ENCODE measurements around the gene RAD1.

The RAD1 gene

DNA sequence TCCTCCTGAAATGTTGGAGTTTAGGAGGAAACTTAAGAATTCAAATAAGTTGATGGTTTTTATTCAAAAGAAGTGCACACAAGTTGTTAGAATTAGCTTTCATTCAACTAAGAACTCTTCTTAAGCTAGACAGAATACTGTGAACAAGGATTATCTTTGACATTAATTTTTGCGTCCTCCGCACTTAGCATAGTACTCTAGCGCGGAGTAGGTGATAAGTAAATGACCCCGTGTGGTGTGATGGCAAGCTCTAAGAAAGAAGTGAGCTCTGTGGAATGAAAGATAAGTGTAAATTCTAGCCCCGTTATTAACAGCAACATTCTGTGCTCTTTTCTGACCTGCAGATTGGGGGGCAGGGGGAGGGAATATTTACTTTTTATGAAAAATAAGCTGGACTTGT, 1.2 kb upstream of the RAD1 start:
- Histone ChIP-seq H3K27ac (ENCODE audit: low read length) (no peak overlapping the region), H3K36me3 (ENCODE audit: control insufficient read depth in 2 of 2, insufficient read depth in 2 of 2, low read length in 2 of 2) (peaks cover 8% of the 10 kb centered on the region in 2 donors), H3K4me1 (ENCODE audit: control insufficient read depth, insufficient read depth, low read length) (peaks cover 20% of the 10 kb centered on the region)

DNA sequence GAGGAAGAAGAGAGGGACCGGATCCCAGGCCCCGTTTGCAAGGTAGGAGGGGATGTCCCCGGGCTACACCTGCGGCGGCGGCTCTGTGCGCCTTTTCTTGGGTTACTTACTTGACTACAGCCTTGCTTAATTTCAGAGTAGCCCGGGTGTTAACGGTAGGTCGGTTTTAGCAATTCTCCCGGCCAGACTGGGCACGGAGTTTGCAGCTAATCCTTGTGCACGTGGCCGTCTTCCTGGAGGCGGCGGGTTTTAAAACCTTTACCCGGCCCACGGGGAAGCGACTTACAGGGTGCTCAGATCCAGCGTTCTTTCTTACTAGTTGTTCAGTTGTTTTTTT, 520 bp upstream of the RAD1 start:
- Histone ChIP-seq H3K9me3 (ENCODE audit: control insufficient read depth in 2 of 2, low read length in 2 of 2) (no peaks in the 10 kb centered on the region), H3K9ac (ENCODE audit: low read length in 2 of 2) (peak overlapping the region; percentile 96 to 98), H3K27me3 (ENCODE audit: control insufficient read depth in 1 of 2, insufficient read depth in 2 of 2, low read length in 2 of 2) (no peaks in the 10 kb centered on the region), H3K36me3 (ENCODE audit: control insufficient read depth in 2 of 2, insufficient read depth in 2 of 2, low read length in 2 of 2) (peaks cover 8 to 12% of the 10 kb centered on the region in 2 donors), H3K27ac (ENCODE audit: low read length) (peak overlapping the region; percentile 80), H3K4me3 (ENCODE audit: low read length in 2 of 2) (peak overlapping the region; percentile 82 to 99), H3K4me1 (ENCODE audit: control insufficient read depth, insufficient read depth, low read length) (peaks cover 20% of the 10 kb centered on the region)

More for the DNA sequence above, 1.2 kb upstream of the RAD1 start:
- Histone ChIP-seq H3K9ac (ENCODE audit: low read length in 2 of 2) (peak overlapping the region; percentile 96 to 98), H3K9me3 (ENCODE audit: control insufficient read depth in 2 of 2, low read length in 2 of 2) (no peaks in the 10 kb centered on the region), H3K27me3 (ENCODE audit: control insufficient read depth in 1 of 2, insufficient read depth in 2 of 2, low read length in 2 of 2) (no peaks in the 10 kb centered on the region), H3K4me3 (ENCODE audit: low read length in 2 of 2) (peak overlapping the region; percentile 82 to 99)

DNA sequence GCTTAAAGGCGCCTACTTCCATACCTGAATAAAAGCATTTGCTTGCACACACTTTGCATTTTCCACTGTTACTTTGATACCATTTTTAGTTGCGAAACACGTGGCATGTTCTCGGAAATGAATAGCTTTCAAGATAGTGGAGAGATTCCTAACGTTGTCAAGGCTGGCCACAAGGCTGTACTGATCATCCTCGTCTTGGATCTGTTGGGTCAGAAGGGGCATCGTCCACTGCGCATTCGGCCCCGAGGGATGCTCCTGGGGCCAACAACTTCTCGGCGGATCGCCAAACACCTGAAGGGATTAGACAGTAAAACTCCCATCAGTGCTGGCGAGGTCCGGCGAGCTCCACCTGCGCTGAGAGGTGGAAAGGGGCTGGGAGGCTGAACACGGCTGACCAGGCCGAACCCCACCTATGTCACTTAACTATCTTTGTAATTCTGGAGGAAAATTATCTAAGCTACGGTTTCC, 599 bp downstream of the RAD1 start:
- Histone ChIP-seq H3K27ac (ENCODE audit: low read length) (peak overlapping the region; percentile 80), H3K4me1 (ENCODE audit: control insufficient read depth, insufficient read depth, low read length) (peaks cover 20% of the 10 kb centered on the region)

DNA sequence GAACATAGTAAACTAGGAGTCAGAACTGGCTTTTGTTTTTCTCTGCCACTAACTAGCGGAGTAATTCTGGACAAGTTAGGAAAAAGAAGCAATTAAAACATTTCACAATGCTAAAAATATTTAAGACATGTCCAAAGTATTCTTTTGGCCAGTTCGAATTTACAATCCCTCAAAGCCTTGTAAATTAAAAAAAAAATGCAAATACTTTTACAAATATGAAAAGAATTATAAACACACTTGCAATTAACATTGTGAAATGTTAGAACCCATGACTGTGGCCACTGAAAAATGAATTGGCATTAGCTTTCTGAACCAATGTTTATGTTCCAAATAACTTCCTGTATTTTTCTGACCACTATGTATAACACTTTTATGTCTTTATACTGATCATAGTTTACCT, 2.2 kb downstream of the RAD1 start:
- Histone ChIP-seq H3K27ac (ENCODE audit: low read length) (no peak overlapping the region), H3K9me3 (ENCODE audit: control insufficient read depth in 2 of 2, low read length in 2 of 2) (no peaks in the 10 kb centered on the region), H3K27me3 (ENCODE audit: control insufficient read depth in 1 of 2, insufficient read depth in 2 of 2, low read length in 2 of 2) (no peaks in the 10 kb centered on the region), H3K4me1 (ENCODE audit: control insufficient read depth, insufficient read depth, low read length) (peaks cover 20% of the 10 kb centered on the region), H3K9ac (ENCODE audit: low read length in 2 of 2) (no peak overlapping the region), H3K4me3 (ENCODE audit: low read length in 2 of 2) (no peak overlapping the region), H3K36me3 (ENCODE audit: control insufficient read depth in 2 of 2, insufficient read depth in 2 of 2, low read length in 2 of 2) (peaks cover 19 to 22% of the 10 kb centered on the region in 2 donors)

More for the DNA sequence above, 599 bp downstream of the RAD1 start:
- Histone ChIP-seq H3K9ac (ENCODE audit: low read length in 2 of 2) (peak overlapping the region; percentile 86 to 98), H3K9me3 (ENCODE audit: control insufficient read depth in 2 of 2, low read length in 2 of 2) (no peaks in the 10 kb centered on the region), H3K27me3 (ENCODE audit: control insufficient read depth in 1 of 2, insufficient read depth in 2 of 2, low read length in 2 of 2) (no peaks in the 10 kb centered on the region), H3K4me3 (ENCODE audit: low read length in 2 of 2) (peak overlapping the region; percentile 82 to 99), H3K36me3 (ENCODE audit: control insufficient read depth in 2 of 2, insufficient read depth in 2 of 2, low read length in 2 of 2) (peaks cover 11% of the 10 kb centered on the region in 2 donors)

DNA sequence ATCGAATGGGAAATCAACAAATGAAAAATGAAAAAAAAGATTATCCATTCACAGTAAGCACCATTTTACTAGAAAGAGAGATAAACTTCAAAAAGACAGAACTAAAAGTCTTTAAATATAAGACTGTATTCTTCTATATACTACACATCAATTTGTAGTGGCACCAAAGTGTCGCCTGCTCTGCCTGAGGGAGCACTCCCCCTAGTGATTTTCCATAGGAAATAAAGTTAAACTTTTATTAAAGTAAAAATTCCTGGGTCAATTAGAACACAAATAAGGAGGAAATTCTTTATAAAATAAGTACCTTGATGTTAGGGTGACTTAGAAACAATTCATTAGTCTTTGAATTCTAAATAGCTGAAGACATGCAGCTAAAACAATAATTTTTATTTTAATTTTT, 9.7 kb downstream of the RAD1 start:
- H3K9me3 ChIP-seq (ENCODE audit: control insufficient read depth in 2 of 2, low read length in 2 of 2), result no peaks in the 10 kb centered on the region
- no peak overlapping the region for H3K27ac ChIP-seq (ENCODE audit: low read length)
- peaks cover 16 to 26% of the 10 kb centered on the region in 2 donors for H3K36me3 ChIP-seq (ENCODE audit: control insufficient read depth in 2 of 2, insufficient read depth in 2 of 2, low read length in 2 of 2)
- no peaks in the 10 kb centered on the region for H3K27me3 ChIP-seq (ENCODE audit: control insufficient read depth in 1 of 2, insufficient read depth in 2 of 2, low read length in 2 of 2)
- H3K9ac ChIP-seq (ENCODE audit: low read length in 2 of 2), result no peak overlapping the region
- no peaks in the 10 kb centered on the region for H3K4me1 ChIP-seq (ENCODE audit: control insufficient read depth, insufficient read depth, low read length)
- no peak overlapping the region for H3K4me3 ChIP-seq (ENCODE audit: low read length in 2 of 2)

DNA sequence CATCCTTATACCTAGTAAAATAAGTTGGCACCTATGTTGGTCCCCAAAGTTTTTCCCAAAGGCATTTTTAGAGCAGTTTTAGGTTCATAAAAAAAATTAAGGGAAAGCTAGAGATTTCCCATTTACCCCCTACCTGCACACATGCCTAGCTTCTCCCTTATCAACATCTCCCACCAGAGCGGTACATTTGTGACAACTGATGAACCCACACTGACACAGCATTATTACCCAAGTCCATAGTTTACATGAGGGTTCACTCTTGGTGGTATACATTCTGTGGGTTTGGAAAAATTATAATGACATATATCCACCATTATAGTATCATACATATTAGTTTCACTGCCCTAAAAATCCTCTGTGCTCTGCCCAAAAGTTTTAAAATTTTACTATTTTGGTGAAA, 12.0 kb downstream of the RAD1 start:
- Histone ChIP-seq H3K9ac (ENCODE audit: low read length in 2 of 2) (no peak overlapping the region), H3K36me3 (ENCODE audit: control insufficient read depth in 2 of 2, insufficient read depth in 2 of 2, low read length in 2 of 2) (peaks cover 6 to 13% of the 10 kb centered on the region in 2 donors), H3K4me3 (ENCODE audit: low read length in 2 of 2) (no peak overlapping the region), H3K4me1 (ENCODE audit: control insufficient read depth, insufficient read depth, low read length) (no peaks in the 10 kb centered on the region), H3K27ac (ENCODE audit: low read length) (no peak overlapping the region), H3K27me3 (ENCODE audit: control insufficient read depth in 1 of 2, insufficient read depth in 2 of 2, low read length in 2 of 2) (no peaks in the 10 kb centered on the region), H3K9me3 (ENCODE audit: control insufficient read depth in 2 of 2, low read length in 2 of 2) (no peaks in the 10 kb centered on the region)

DNA sequence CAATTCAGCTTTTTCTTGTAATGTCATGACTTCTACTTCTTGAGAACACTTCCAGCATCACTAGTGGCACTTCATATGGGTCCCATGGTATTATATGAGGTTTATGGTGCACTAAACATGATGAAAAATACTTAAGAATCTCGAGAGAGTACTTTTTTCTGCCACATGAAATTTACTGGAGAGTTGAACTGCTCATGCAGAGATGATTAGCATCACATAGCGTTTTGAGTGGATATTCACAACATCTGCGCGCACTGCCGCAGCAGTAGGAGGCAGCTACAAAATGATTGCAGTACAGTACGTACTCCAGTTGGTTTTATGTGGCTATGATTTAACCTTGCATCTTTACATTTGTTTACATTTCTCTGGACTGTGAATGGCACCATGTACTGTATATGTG, 14.7 kb downstream of the RAD1 start:
- H3K4me1 ChIP-seq (ENCODE audit: control insufficient read depth, insufficient read depth, low read length), result no peaks in the 10 kb centered on the region
- H3K4me3 ChIP-seq (ENCODE audit: low read length in 2 of 2), result no peak overlapping the region
- no peak overlapping the region for H3K9ac ChIP-seq (ENCODE audit: low read length in 2 of 2)
- no peak overlapping the region for H3K27ac ChIP-seq (ENCODE audit: low read length)
- no peaks in the 10 kb centered on the region for H3K27me3 ChIP-seq (ENCODE audit: control insufficient read depth in 1 of 2, insufficient read depth in 2 of 2, low read length in 2 of 2)
- no peaks in the 10 kb centered on the region for H3K9me3 ChIP-seq (ENCODE audit: control insufficient read depth in 2 of 2, low read length in 2 of 2)
- H3K36me3 ChIP-seq (ENCODE audit: control insufficient read depth in 2 of 2, insufficient read depth in 2 of 2, low read length in 2 of 2), result peaks cover 4 to 5% of the 10 kb centered on the region in 2 donors

DNA sequence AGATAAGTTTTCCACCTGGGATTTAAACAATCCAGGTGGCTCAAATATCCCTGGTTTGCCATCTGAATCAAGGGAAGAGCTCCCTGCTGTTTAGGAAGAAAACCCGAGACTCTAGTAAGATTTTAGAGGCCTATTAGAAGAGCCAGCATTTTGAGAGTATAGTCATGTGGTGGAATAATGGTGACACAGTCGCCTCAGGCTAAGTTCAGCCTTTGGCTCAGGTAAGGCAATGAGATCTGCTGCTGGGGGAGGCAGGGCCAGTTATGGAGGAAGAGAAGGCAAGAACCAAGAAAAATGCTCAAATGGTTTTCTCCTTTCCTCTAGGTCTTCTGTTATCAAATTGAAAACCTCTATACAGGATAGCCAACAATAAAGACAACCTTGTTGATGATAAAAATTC, 16.2 kb downstream of the RAD1 start:
- H3K27ac ChIP-seq (ENCODE audit: low read length), result no peak overlapping the region
- H3K9ac ChIP-seq (ENCODE audit: low read length in 2 of 2), result no peak overlapping the region
- H3K4me3 ChIP-seq (ENCODE audit: low read length in 2 of 2), result no peak overlapping the region
- H3K27me3 ChIP-seq (ENCODE audit: control insufficient read depth in 1 of 2, insufficient read depth in 2 of 2, low read length in 2 of 2), result no peaks in the 10 kb centered on the region
- H3K4me1 ChIP-seq (ENCODE audit: control insufficient read depth, insufficient read depth, low read length), result no peaks in the 10 kb centered on the region
- H3K36me3 ChIP-seq (ENCODE audit: control insufficient read depth in 2 of 2, insufficient read depth in 2 of 2, low read length in 2 of 2), result peaks cover 4 to 5% of the 10 kb centered on the region in 2 donors
- no peaks in the 10 kb centered on the region for H3K9me3 ChIP-seq (ENCODE audit: control insufficient read depth in 2 of 2, low read length in 2 of 2)

DNA sequence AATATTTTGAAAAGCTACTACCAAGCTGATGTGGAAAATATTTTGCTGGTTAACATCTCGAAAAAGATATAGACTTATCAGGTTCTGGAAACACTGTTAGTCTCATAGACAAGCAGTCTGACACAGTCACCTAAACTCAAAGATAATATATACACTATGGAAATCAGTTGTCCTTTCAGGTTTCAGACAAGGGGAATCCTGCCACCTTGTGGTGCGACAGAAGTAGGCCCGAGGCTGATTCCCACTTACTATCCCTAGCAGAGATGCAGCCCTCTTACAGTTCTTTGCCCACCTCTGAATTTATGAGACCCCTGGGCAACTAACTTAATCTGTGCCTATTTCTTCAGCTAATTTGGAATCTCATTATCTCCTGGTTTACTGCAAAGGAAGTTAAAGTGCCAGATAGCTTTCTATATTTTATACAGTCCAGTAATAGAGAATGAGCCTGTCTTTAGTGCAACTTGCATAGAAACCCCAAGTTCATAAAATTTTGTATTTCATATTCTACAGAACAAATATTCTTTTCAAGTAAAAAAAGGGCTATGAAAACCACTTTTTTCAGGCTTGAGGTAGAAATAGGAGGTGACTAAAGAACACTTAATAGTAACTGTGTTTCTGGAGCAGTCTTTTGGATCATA, 16.9 kb downstream of the RAD1 start:
- Histone ChIP-seq H3K27me3 (ENCODE audit: control insufficient read depth in 1 of 2, insufficient read depth in 2 of 2, low read length in 2 of 2) (no peaks in the 10 kb centered on the region), H3K36me3 (ENCODE audit: control insufficient read depth in 2 of 2, insufficient read depth in 2 of 2, low read length in 2 of 2) (peaks cover 2 to 5% of the 10 kb centered on the region in 2 donors), H3K9ac (ENCODE audit: low read length in 2 of 2) (no peak overlapping the region)

DNA sequence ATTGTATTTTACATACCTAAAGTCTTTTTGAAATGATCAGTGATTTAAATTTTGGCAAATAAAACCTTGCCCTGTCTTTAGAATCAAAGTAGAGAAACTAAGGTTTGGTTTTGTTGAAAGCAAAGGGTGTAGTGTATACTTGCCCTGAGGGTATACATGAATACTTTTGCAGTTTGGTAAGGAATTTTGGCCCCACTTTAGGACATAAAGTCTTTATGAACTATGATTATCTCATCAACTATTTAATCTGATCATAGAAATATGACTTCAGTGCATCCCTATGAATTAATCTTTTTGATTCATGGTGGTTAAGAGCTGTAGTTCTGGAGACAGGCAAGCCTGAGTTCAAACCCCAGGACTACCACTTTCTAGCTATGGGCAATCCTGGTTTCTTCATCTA, 17.7 kb downstream of the RAD1 start:
- no peak overlapping the region for H3K4me3 ChIP-seq (ENCODE audit: low read length in 2 of 2)
- H3K27ac ChIP-seq (ENCODE audit: low read length), result no peak overlapping the region
- H3K27me3 ChIP-seq (ENCODE audit: control insufficient read depth in 1 of 2, insufficient read depth in 2 of 2, low read length in 2 of 2), result no peaks in the 10 kb centered on the region
- H3K36me3 ChIP-seq (ENCODE audit: control insufficient read depth in 2 of 2, insufficient read depth in 2 of 2, low read length in 2 of 2), result peaks cover 2 to 5% of the 10 kb centered on the region in 2 donors
- H3K9me3 ChIP-seq (ENCODE audit: control insufficient read depth in 2 of 2, low read length in 2 of 2), result no peaks in the 10 kb centered on the region
- H3K9ac ChIP-seq (ENCODE audit: low read length in 2 of 2), result no peak overlapping the region
- no peaks in the 10 kb centered on the region for H3K4me1 ChIP-seq (ENCODE audit: control insufficient read depth, insufficient read depth, low read length)

More for the DNA sequence above, 16.9 kb downstream of the RAD1 start:
- Histone ChIP-seq H3K9me3 (ENCODE audit: control insufficient read depth in 2 of 2, low read length in 2 of 2) (no peaks in the 10 kb centered on the region), H3K4me1 (ENCODE audit: control insufficient read depth, insufficient read depth, low read length) (no peaks in the 10 kb centered on the region), H3K27ac (ENCODE audit: low read length) (no peak overlapping the region), H3K4me3 (ENCODE audit: low read length in 2 of 2) (no peak overlapping the region)

DNA sequence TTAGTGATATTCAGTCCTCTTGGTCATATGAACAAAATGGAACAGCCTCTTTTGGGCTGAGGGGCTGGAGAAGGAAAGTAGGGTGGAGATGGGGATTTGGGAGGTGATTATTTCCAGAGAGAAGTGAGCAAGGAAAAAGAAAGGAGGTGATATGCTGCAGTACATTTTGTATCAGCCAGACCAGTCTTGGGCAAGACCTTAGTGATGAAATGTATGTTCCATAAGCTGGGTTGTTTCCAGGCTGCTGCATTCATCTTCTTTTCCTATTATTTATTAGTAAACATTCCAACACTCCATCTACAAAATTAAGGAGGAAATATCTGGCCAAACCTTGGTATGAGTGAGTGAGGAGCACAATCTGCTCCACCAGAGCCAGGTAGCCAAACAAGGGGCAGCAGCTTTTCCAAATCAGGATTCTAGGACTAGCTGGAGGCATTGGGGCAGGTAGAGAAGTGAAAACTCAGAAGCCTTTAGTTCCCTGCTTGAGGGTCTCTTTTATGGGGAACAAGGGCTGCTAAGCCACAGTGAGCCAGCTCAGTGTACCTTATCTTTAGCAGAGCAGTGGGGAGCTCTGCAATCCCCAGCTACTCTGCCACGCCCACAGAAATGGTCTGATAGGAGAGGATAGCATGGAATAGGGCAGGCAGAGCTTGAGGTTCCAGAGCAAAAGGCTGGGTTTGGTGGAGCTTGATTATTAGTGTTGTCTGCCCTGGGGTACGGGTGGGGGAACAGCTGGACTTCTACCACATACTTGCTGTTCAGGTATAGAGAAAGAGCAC, 19.5 kb downstream of the RAD1 start:
- Histone ChIP-seq H3K9ac (ENCODE audit: low read length in 2 of 2) (no peak overlapping the region), H3K4me1 (ENCODE audit: control insufficient read depth, insufficient read depth, low read length) (no peaks in the 10 kb centered on the region), H3K27ac (ENCODE audit: low read length) (no peak overlapping the region), H3K4me3 (ENCODE audit: low read length in 2 of 2) (no peak overlapping the region), H3K36me3 (ENCODE audit: control insufficient read depth in 2 of 2, insufficient read depth in 2 of 2, low read length in 2 of 2) (peaks cover 2% of the 10 kb centered on the region in 2 donors), H3K9me3 (ENCODE audit: control insufficient read depth in 2 of 2, low read length in 2 of 2) (no peaks in the 10 kb centered on the region), H3K27me3 (ENCODE audit: control insufficient read depth in 1 of 2, insufficient read depth in 2 of 2, low read length in 2 of 2) (no peaks in the 10 kb centered on the region)

Data from stomach smooth muscle (tissue), 2 donors.